HG02870 (cell line): ENCODE results near the gene TEX47.

Experiments
- ATAC-seq: cut with Tn5 transposase; IDR thresholded peaks from one replicate; pipeline ENCODE4 v1.9.1; 2021; ENCODE audit warnings: mild to moderate bottlenecking, moderate library complexity; ENCODE audit not compliant: unreplicated experiment

The TEX47 gene

GRCh38 chr7:88756802-88757201 is 38.7 kb downstream of the TEX47 start:
- no peak for ATAC-seq

DNA sequence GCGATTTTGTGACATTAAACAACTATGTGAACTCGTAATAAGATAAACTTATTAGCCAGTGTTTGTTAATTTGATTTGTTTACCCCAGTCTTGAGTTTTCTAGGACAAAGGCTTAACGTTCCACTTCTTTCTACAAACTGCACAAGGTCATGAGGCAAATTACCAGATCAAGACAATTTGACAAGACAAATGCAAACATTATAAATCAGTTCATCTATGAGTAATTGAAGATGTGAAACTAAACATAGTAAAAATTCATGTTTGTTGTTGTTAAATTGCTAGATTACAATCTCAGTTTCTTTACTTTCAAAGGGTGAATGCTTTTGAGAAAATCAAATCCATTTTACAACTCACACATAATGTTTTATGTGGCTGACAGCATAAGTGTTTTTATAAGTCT is 49.4 kb downstream of the TEX47 start:
- no peak for ATAC-seq
